H9 (cell line): ENCODE results near the gene UFSP2. TPM values are rescaled to one million over a fixed set of nuclear protein-coding genes. Genes with fewer than 3 reads are reported as not detected.

Experiments
- DNase-seq: peaks from one replicate; pipeline ENCODE4 v3.0.0-alpha.2; 2017
- H2AFZ ChIP-seq: one replicate; pipeline ENCODE4 v1.6.1; 2013; ENCODE audit warnings: mild to moderate bottlenecking, low read length, control low read depth, moderate library complexity
- H2AK5ac ChIP-seq: 2 replicates; pipeline ENCODE4 v1.6.1; 2013; ENCODE audit warnings: low read length, control low read depth, mixed read lengths; ENCODE audit not compliant: insufficient read length
- H2BK120ac ChIP-seq: one replicate; pipeline ENCODE4 v1.6.1; 2013; ENCODE audit warnings: low read depth, mild to moderate bottlenecking, low read length, control low read depth, inconsistent platforms; ENCODE audit not compliant: poor library complexity, severe bottlenecking
- H2BK12ac ChIP-seq: 2 replicates; pipeline ENCODE4 v1.6.1; 2013; ENCODE audit warnings: low read length, control low read depth, mixed read lengths, low read depth; ENCODE audit not compliant: insufficient read length
- H2BK15ac ChIP-seq: 2 replicates; pipeline ENCODE4 v1.6.1; 2013; ENCODE audit warnings: low read depth, low read length, control low read depth
- H2BK20ac ChIP-seq: one replicate; pipeline ENCODE4 v1.6.1; 2013; ENCODE audit warnings: low read depth, mild to moderate bottlenecking, low read length, control low read depth, inconsistent platforms; ENCODE audit not compliant: poor library complexity, severe bottlenecking
- H2BK5ac ChIP-seq: 2 replicates; pipeline ENCODE4 v1.6.1; 2013; ENCODE audit warnings: low read length, control low read depth, mixed read lengths; ENCODE audit not compliant: insufficient read length
- H3K14ac ChIP-seq: 2 replicates; pipeline ENCODE4 v1.6.1; 2013; ENCODE audit warnings: low read length, control low read depth; ENCODE audit not compliant: insufficient read depth
- H3K18ac ChIP-seq: 2 replicates; pipeline ENCODE4 v1.6.1; 2013; ENCODE audit warnings: low read depth, mild to moderate bottlenecking, mixed read lengths, low read length, control low read depth; ENCODE audit not compliant: insufficient read length
- H3K23ac ChIP-seq: 2 replicates; pipeline ENCODE4 v1.6.1; 2013; ENCODE audit warnings: low read length, control low read depth, mixed read lengths, low read depth; ENCODE audit not compliant: insufficient read length
- H3K23me2 ChIP-seq: 2 replicates; pipeline ENCODE4 v1.6.1; 2013; ENCODE audit warnings: low read depth, mild to moderate bottlenecking, mixed read lengths, low read length, control low read depth; ENCODE audit not compliant: insufficient read length, poor library complexity, severe bottlenecking
- H3K27ac ChIP-seq: 2 replicates; pipeline ENCODE4 v1.5.1; 2013; ENCODE audit warnings: low read length, control low read depth, mixed read lengths, low read depth; ENCODE audit not compliant: insufficient read length
- H3K27me3 ChIP-seq: 2 replicates; pipeline ENCODE4 v1.6.1; 2013; ENCODE audit warnings: low read length, control low read depth, inconsistent platforms; ENCODE audit not compliant: insufficient read depth
- H3K4ac ChIP-seq: 2 replicates; pipeline ENCODE4 v1.6.1; 2013; ENCODE audit warnings: low read depth, mild to moderate bottlenecking, control low read depth, inconsistent platforms, low read length, moderate library complexity
- H3K4me1 ChIP-seq: 2 replicates; pipeline ENCODE4 v1.6.1; 2013; ENCODE audit warnings: low read length, control low read depth, inconsistent platforms; ENCODE audit not compliant: insufficient read depth
- H3K4me2 ChIP-seq: 2 replicates; pipeline ENCODE4 v1.6.1; 2013; ENCODE audit warnings: low read length, control low read depth, mixed read lengths; ENCODE audit not compliant: insufficient read length, insufficient read depth
- H3K56ac ChIP-seq: 2 replicates; pipeline ENCODE4 v1.6.1; 2013; ENCODE audit warnings: low read depth, mild to moderate bottlenecking, mixed read lengths, low read length, control low read depth; ENCODE audit not compliant: insufficient read length
- H3K79me1 ChIP-seq: 2 replicates; pipeline ENCODE4 v1.6.1; 2013; ENCODE audit warnings: low read depth, mild to moderate bottlenecking, moderate library complexity, low read length, control low read depth, inconsistent platforms; ENCODE audit not compliant: insufficient read depth, poor library complexity, severe bottlenecking
- H3K79me2 ChIP-seq: 2 replicates; pipeline ENCODE4 v1.6.1; 2013; ENCODE audit warnings: low read length, control low read depth, inconsistent platforms; ENCODE audit not compliant: insufficient read depth
- H3K9ac ChIP-seq: 2 replicates; pipeline ENCODE4 v1.6.1; 2013; ENCODE audit warnings: low read length, control low read depth, mixed read lengths; ENCODE audit not compliant: insufficient read length; ENCODE audit errors: extremely low read depth
- H3K9me3 ChIP-seq: one replicate; pipeline ENCODE4 v1.6.1; 2013; ENCODE audit warnings: low read depth, low read length, inconsistent platforms; ENCODE audit not compliant: control insufficient read depth
- H3T11ph ChIP-seq: one replicate; pipeline ENCODE4 v1.6.1; 2013; ENCODE audit warnings: mild to moderate bottlenecking, low read length, control low read depth, inconsistent platforms
- H4K20me1 ChIP-seq: one replicate; pipeline ENCODE4 v1.6.1; 2013; ENCODE audit not compliant: control insufficient read depth, insufficient read length, insufficient read depth
- H4K5ac ChIP-seq: 2 replicates; pipeline ENCODE4 v1.6.1; 2013; ENCODE audit warnings: low read depth, mild to moderate bottlenecking, mixed read lengths, low read length, control low read depth; ENCODE audit not compliant: insufficient read length
- H4K8ac ChIP-seq: replicated peaks from 2 replicates; pipeline ENCODE4 v1.6.1; 2013; ENCODE audit warnings: low read length, control low read depth, mixed read lengths, low read depth; ENCODE audit not compliant: insufficient read length
- H4K91ac ChIP-seq: 2 replicates; pipeline ENCODE4 v1.6.1; 2013; ENCODE audit warnings: low read depth, mild to moderate bottlenecking, moderate library complexity, mixed read lengths, low read length, control low read depth; ENCODE audit not compliant: insufficient read length
- H3K27ac Mint-ChIP-seq, 3 experiments: 2 replicates in 2 of 3; 3 replicates in 1 of 3; pipeline ENCODE4 v1.8.0; 2020 to 2021; ENCODE audit warnings: mixed read lengths in 3 of 3, mild to moderate bottlenecking in 1 of 3, moderate library complexity in 1 of 3
- H3K27me3 Mint-ChIP-seq: 2 replicates; pipeline ENCODE4 v1.8.0; 2021; ENCODE audit warnings: low read depth, mild to moderate bottlenecking, moderate library complexity, mixed read lengths
- H3K36me3 Mint-ChIP-seq, 3 experiments: 2 replicates in 2 of 3; 3 replicates in 1 of 3; pipeline ENCODE4 v1.8.0; 2020 to 2021; ENCODE audit warnings: low read depth in 3 of 3, mixed read lengths in 3 of 3; ENCODE audit not compliant: insufficient read depth in 1 of 3
- H3K4me1 Mint-ChIP-seq, 2 experiments: 2 replicates each; pipeline ENCODE4 v1.8.0; 2020; ENCODE audit warnings: mixed read lengths in 2 of 2
- H3K4me3 Mint-ChIP-seq, 2 experiments: 2 replicates in 1 of 2; 3 replicates in 1 of 2; pipeline ENCODE4 v1.8.0; 2020 to 2021; ENCODE audit warnings: mild to moderate bottlenecking in 2 of 2, mixed read lengths in 2 of 2, moderate library complexity in 1 of 2
- H3K9me3 Mint-ChIP-seq, 2 experiments: 2 replicates in 1 of 2; 3 replicates in 1 of 2; pipeline ENCODE4 v1.8.0; 2020; ENCODE audit warnings: mild to moderate bottlenecking in 2 of 2, mixed read lengths in 2 of 2, moderate library complexity in 1 of 2
- WGBS: extraction: QIAGEN DNeasy Blood & Tissue Kit; methylation state at CpG from one replicate; pipeline ENCODE4 v1.1.7; 2013; ENCODE audit warnings: missing lambda C conversion rate, low lambda C conversion rate, mixed read lengths; ENCODE audit not compliant: insufficient read length; ENCODE audit errors: extremely low coverage; 5-methylcytosine and 5-hydroxymethylcytosine counted together
- total RNA-seq: library from RNA; stranded (reverse); gene quantifications from 2 replicates; pipeline ENCODE4 v1.2.1, GENCODE V29; 2021
- TF ChIP-seq, protein P1 (sequence below): fragments of 200-600 bp; sonication (generic); conservative IDR thresholded peaks from 3 replicates; pipeline ENCODE4 v1.8.0; 2021; ENCODE audit warnings: antibody characterized with exemption, mild to moderate bottlenecking

Gene UFSP2
- total RNA-seq, 1 experiment from 2014 or later, result 41.1 TPM

DNA sequence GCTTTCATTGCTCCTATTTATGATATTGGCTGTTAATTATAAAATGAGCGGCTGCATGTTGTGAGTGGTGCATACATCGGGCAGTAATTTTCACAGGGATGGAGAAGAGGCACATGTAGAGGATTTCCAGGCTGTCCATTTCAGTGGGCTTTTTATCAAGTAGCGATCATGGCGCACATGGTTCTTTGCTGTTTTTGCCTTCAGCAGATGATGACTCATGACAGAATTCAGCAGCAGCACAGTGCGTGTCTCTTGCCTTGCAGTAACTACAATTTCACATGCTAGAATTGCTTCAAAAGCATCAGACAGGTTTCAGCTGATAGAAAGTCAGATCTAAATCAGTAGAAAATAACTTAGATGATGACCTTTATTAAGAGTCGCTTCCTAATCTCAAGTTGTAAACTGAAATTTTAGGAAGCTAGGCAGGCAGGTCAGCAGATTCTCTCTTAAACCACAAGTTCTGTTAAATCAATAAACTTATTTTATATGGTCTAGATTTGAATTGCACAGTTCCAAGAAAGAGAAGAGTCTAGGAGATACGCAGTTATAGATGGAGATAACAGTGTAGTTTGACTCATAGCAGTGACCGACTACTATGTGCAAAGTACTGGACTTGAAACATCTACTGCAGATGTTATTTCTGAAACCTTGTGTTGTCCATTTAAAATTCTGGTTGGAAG, 65.9 kb downstream of the UFSP2 start:
- H3K4ac ChIP-seq, result no peak overlapping the region
- H4K8ac ChIP-seq, result no peak overlapping the region
- no peak overlapping the region for H2BK120ac ChIP-seq
- H2AFZ ChIP-seq, result no peak overlapping the region
- no peak overlapping the region for H3K9ac ChIP-seq
- no peak overlapping the region for H2AK5ac ChIP-seq
- H3K9me3 ChIP-seq, result no peaks in the 10 kb centered on the region
- Mint-ChIP-seq H3K4me3 (no peak overlapping the region), H3K4me1 (peaks cover 3 to 4% of the 10 kb centered on the region in 2 experiments; a peak in 3 of 4 replicates), H3K9me3 (no peaks in the 10 kb centered on the region), H3K27me3 (no peaks in the 10 kb centered on the region), H3K36me3 (peaks cover 2 to 36% (median 15%) of the 10 kb centered on the region in 3 experiments; a peak in 5 of 7 replicates), H3K27ac (no peak overlapping the region)
- no peak overlapping the region for H3K27ac ChIP-seq
- H3K23ac ChIP-seq, result no peak overlapping the region
- no peak overlapping the region for H3T11ph ChIP-seq
- no peak overlapping the region for H2BK15ac ChIP-seq
- TF ChIP-seq, protein P1, sequence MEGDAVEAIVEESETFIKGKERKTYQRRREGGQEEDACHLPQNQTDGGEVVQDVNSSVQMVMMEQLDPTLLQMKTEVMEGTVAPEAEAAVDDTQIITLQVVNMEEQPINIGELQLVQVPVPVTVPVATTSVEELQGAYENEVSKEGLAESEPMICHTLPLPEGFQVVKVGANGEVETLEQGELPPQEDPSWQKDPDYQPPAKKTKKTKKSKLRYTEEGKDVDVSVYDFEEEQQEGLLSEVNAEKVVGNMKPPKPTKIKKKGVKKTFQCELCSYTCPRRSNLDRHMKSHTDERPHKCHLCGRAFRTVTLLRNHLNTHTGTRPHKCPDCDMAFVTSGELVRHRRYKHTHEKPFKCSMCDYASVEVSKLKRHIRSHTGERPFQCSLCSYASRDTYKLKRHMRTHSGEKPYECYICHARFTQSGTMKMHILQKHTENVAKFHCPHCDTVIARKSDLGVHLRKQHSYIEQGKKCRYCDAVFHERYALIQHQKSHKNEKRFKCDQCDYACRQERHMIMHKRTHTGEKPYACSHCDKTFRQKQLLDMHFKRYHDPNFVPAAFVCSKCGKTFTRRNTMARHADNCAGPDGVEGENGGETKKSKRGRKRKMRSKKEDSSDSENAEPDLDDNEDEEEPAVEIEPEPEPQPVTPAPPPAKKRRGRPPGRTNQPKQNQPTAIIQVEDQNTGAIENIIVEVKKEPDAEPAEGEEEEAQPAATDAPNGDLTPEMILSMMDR, result no peak
- no peak overlapping the region for H3K14ac ChIP-seq
- H4K20me1 ChIP-seq, result no peaks in the 10 kb centered on the region
- no peak overlapping the region for H3K18ac ChIP-seq
- H3K27me3 ChIP-seq, result no peaks in the 10 kb centered on the region
- no peaks in the 10 kb centered on the region for H3K4me1 ChIP-seq
- no peak overlapping the region for H2BK5ac ChIP-seq
- no peak overlapping the region for H2BK12ac ChIP-seq
- no peaks in the 10 kb centered on the region for H3K79me2 ChIP-seq
- H3K23me2 ChIP-seq, result no peaks in the 10 kb centered on the region
- H3K4me2 ChIP-seq, result no peak overlapping the region
- no peak overlapping the region for H4K5ac ChIP-seq
- H3K79me1 ChIP-seq, result no peaks in the 10 kb centered on the region
- DNase-seq, result no peak
- no CpG with 5 or more reads among the region's 8 CpGs for WGBS
- no peak overlapping the region for H4K91ac ChIP-seq
- H3K56ac ChIP-seq, result no peak overlapping the region
- H2BK20ac ChIP-seq, result no peak overlapping the region
